NB4 (cell line): ENCODE data around the gene DDX17.

Experiments
- DNase-seq: peaks from one replicate; pipeline ENCODE4 v3.0.0; 2010; ENCODE audit warnings: low read depth
- H3K4me3 ChIP-seq: one replicate; pipeline ENCODE4 v1.5.1; 2011; ENCODE audit warnings: mild to moderate bottlenecking, low read depth, low read length, moderate library complexity
- MYC ChIP-seq: IDR thresholded peaks from 2 replicates; pipeline ENCODE4 v1.6.1; 2011; ENCODE audit warnings: low read depth, low read length
- POLR2A ChIP-seq: IDR thresholded peaks from 2 replicates; pipeline ENCODE4 v1.6.1; 2011; ENCODE audit warnings: mild to moderate bottlenecking; ENCODE audit not compliant: insufficient read length; ENCODE audit errors: extremely low read depth
- TF ChIP-seq, protein P1 (sequence below): IDR thresholded peaks from one replicate; pipeline ENCODE4 v1.5.1; 2012; ENCODE audit warnings: low read depth, low read length
- TF ChIP-seq, protein P2 (sequence below): IDR thresholded peaks from 2 replicates; pipeline ENCODE4 v1.6.1; 2011; ENCODE audit warnings: low read depth, low read length

Gene DDX17

DNA sequence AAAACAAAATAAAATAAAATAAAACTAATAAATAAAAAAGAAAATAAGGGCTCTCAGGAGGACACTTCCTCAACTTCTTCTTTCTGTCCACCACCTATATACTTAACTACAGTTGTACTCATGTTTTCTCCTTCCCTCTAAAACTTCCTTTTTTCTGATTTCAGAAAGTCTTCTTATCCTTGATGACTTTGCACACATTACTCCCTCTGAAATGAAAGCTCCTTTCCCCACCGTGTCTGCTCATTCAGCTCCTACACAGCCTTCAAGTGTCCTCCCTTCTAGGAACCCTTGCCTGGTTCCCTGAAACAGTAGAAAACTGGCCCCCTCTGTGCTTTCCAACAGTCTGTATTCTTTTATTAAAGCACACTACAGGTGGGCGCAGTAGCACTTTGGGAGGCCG is 18.3 kb upstream of the DDX17 start:
- peak; percentile 53 for DNase-seq
- no peak overlapping the region for H3K4me3 ChIP-seq
- TF ChIP-seq, protein P1, sequence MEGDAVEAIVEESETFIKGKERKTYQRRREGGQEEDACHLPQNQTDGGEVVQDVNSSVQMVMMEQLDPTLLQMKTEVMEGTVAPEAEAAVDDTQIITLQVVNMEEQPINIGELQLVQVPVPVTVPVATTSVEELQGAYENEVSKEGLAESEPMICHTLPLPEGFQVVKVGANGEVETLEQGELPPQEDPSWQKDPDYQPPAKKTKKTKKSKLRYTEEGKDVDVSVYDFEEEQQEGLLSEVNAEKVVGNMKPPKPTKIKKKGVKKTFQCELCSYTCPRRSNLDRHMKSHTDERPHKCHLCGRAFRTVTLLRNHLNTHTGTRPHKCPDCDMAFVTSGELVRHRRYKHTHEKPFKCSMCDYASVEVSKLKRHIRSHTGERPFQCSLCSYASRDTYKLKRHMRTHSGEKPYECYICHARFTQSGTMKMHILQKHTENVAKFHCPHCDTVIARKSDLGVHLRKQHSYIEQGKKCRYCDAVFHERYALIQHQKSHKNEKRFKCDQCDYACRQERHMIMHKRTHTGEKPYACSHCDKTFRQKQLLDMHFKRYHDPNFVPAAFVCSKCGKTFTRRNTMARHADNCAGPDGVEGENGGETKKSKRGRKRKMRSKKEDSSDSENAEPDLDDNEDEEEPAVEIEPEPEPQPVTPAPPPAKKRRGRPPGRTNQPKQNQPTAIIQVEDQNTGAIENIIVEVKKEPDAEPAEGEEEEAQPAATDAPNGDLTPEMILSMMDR, result no peak
- TF ChIP-seq POLR2A (no peak), MYC (no peak)
- TF ChIP-seq, protein P2, sequence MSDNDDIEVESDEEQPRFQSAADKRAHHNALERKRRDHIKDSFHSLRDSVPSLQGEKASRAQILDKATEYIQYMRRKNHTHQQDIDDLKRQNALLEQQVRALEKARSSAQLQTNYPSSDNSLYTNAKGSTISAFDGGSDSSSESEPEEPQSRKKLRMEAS, result no peak

DNA sequence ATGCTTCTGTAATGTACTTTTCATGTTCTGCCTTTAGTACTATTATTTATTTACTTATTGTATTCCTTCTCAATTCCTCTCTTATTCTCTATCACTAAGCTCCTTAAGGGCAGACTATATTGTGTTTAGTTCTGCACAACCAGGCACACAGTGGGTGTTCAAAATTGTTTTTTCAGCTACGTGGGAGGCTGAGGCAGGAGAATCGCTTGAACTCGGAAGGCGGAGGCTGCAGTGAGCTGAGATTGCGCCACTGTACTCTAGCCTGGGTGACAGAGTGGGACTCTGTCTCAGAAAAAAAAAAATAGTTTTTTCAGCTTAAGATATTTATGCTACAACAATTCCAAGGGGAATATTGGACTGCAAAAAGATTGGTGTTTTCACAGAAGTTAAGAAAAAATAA is 17.4 kb upstream of the DDX17 start:
- TF ChIP-seq POLR2A (no peak), MYC (no peak)
- DNase-seq, result no peak
- H3K4me3 ChIP-seq, result no peak overlapping the region

DNA sequence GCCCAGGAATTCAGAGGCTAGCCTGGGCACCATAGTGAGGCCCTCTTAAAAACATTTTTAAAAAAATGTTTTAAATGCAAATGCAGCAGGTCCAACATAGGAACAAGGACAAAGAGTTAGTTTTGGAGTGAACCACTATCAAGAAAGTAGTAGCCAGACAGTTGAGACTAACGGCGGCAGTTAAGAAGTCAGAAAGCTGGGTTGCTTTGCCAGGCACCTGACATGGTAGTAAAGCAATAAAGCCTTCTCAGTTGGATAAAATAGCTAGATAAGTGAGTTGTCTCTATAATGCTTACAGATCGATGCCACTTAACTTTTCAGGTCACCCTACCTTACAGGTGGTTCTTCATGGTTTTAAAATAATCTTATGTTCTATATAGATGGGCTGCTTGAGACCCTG is 16.9 kb upstream of the DDX17 start:
- DNase-seq, result no peak
- no peak overlapping the region for H3K4me3 ChIP-seq
- TF ChIP-seq POLR2A (no peak), MYC (no peak)
- TF ChIP-seq, protein P2, result no peak
- TF ChIP-seq, protein P1, result no peak

DNA sequence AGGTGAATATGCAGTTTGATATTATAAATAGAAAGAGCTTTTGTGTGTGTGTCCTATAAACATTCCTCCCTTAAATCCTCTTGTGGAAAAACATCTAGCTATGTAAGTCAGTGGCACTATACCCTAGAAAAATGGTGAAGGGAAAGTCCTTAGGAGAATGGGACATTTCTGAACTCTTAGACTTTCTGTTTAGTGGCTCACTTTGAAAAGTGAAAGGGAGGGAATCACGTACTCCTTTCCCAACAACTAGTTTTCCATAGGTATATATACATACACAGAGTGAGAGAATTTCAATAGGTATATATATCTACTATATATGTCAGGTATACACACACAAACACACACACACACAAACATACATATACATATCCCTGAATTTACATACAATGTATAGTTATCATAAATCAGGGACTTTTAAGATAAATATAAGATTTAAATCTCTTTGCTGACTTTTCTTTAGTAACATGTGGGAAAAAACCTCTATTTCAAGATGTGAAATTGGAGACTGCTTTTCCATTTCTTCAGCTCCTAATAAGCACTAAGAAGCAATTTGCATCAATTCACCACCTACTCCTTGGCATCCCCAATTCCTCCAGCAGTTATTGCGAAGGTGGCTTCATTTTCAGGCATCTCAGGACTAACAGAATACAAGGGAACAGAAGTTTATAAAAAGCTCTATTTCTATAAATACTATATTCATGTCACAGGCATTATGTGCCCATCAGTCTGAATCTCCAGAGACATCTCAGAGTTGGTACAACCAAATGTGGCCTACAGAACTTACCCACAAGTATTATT is 13.5 kb upstream of the DDX17 start:
- TF ChIP-seq, protein P1, result no peak
- H3K4me3 ChIP-seq, result no peak overlapping the region
- DNase-seq, result no peak

DNA sequence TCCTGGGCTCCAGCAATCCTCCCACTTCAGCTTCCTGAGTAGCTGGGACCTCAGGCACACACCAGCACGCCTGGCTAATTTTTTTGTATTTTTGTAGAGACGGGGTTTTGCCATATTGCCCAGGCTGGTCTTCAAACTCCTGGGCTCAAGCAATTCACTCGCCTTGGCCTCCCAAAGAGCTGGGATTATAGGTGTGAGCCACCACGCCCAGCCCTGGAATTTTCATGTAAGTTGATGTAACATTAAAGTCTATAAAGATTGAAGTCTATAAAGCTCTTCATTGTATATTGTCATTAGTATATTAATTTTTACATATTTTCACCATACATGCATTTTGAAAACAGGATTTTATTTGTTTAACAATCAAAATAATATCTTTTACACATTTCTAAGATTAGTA is 12.5 kb upstream of the DDX17 start:
- no peak for DNase-seq
- H3K4me3 ChIP-seq, result no peak overlapping the region
- no peak for TF ChIP-seq MYC
- no peak for TF ChIP-seq POLR2A
- TF ChIP-seq, protein P2, result no peak
- TF ChIP-seq, protein P1, result no peak

DNA sequence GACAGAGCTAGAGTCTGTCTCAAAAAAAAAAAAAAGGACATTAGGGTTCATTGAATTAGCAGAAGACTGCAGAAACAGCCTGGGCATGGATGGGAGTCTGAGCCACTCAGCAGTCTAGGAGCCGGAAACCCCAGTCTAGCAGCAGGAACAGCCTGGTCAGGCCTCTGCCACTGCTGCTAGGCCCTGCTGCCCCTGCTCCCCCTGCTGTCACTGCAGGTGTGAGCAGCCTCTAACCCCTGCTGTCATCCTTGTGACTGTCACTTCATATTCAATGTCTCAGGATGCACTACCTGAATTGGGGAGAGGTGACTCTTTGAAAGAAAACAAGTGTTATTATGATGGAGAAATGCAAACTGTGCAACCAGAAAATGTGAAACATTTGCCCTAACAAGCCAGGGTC is 7.0 kb upstream of the DDX17 start:
- no peak for TF ChIP-seq MYC
- TF ChIP-seq, protein P1, result peak; percentile 11
- H3K4me3 ChIP-seq, result no peak overlapping the region
- peak; percentile 30 for DNase-seq
